AG10803 (cell line): ENCODE data around the gene GRM5.

Experiments
- DNase-seq: peaks from one replicate; pipeline ENCODE4 v3.0.0; 2010; ENCODE audit warnings: low read depth
- H3K4me3 ChIP-seq: 2 replicates; pipeline ENCODE4 v1.5.1; 2011; ENCODE audit warnings: mild to moderate bottlenecking, low read length, control low read depth
- TF ChIP-seq, protein P1 (sequence below): conservative IDR thresholded peaks from 2 replicates; pipeline ENCODE4 v1.5.1; 2011; ENCODE audit warnings: mild to moderate bottlenecking, low read length, control low read depth, inconsistent platforms

The GRM5 gene

DNA sequence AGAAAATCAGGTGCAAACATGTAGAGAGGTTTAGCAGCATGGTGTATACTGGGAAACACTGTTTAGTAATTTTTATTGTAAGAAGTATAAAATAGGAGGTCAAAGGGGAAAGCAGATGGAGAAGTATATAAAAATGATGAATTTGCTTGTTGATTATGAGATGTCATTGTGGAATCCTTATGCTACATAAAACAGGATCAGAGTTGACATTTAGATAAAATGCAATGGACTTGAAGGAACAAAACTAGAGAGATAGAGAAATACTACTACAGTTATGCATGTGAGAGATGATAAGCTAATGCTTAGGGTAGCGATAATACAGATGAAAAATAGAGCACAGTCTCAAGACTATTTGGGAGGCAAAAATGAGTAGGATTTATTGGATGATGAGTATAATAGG lies 536.4 kb downstream of the GRM5 start:
- no peak overlapping the region for H3K4me3 ChIP-seq
- TF ChIP-seq, protein P1, sequence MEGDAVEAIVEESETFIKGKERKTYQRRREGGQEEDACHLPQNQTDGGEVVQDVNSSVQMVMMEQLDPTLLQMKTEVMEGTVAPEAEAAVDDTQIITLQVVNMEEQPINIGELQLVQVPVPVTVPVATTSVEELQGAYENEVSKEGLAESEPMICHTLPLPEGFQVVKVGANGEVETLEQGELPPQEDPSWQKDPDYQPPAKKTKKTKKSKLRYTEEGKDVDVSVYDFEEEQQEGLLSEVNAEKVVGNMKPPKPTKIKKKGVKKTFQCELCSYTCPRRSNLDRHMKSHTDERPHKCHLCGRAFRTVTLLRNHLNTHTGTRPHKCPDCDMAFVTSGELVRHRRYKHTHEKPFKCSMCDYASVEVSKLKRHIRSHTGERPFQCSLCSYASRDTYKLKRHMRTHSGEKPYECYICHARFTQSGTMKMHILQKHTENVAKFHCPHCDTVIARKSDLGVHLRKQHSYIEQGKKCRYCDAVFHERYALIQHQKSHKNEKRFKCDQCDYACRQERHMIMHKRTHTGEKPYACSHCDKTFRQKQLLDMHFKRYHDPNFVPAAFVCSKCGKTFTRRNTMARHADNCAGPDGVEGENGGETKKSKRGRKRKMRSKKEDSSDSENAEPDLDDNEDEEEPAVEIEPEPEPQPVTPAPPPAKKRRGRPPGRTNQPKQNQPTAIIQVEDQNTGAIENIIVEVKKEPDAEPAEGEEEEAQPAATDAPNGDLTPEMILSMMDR, result no peak
- no peak for DNase-seq

DNA sequence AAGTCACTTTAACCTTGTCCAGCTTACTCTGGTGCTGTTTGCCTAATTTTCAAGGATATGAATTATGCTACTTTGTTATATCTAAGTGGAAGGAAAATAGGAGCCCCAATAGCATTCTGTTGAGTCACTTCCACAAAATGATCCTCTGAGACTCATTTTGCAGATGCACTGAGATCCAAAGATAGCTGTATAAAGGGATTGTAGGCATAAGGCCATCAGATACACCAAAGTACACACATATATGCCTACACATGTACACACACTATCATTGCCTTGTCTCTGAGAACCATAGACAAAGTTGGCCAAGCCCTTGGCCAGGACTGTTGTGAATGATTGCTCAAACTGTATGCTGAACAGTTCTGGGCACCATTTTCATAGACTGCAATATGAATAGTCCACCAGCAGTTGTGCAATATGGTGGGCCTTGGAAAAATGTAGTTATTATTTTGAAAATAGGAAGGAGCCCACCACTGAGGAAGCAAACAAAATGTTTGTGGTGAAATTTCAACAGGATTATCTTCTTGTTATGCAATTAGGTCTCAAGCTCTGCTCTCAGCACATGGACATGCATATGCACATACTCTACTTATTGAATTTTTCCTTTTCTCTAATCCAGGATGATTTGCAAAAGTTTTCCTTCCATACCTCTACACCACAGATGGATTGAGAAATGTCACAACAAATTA lies 542.3 kb downstream of the GRM5 start:
- no peak overlapping the region for H3K4me3 ChIP-seq
- TF ChIP-seq, protein P1, result no peak
- DNase-seq, result peak; percentile 61

DNA sequence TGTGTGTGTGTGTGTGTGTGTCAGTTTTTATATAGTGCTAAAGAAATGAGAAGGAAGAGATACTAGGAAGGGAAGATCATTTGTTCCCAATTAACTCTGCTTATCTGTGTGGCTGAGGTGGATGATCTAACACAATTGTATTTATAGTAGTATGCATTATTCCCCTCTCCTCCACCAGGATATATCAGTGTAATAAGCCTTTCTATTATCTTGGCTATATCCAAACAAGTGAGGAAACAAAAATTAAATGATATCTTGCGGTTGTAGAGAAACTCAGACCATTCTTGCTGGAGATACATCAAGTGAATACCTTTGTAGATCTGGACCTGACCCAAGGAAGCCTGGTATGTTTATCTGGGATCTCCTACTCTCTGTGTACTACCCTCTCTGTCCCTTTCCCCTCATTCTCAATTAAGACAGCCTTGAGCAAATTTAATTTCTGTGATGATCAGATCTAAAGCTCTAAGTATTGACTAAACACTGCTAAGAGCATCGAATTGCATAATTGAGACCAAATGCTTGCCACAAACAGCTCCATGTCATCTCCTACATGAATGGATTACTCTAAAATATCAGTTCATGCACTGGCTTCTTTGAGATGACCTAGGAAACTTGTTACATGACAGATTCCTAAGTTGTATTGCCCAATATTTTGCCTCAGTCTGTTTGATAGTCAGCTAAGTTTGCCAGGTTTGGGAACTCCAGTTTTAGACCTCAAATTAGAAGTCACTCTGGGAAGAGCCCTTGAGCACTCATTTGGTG lies 543.0 kb downstream of the GRM5 start:
- peak; percentile 45 for DNase-seq
- TF ChIP-seq, protein P1, result no peak
- no peak overlapping the region for H3K4me3 ChIP-seq

DNA sequence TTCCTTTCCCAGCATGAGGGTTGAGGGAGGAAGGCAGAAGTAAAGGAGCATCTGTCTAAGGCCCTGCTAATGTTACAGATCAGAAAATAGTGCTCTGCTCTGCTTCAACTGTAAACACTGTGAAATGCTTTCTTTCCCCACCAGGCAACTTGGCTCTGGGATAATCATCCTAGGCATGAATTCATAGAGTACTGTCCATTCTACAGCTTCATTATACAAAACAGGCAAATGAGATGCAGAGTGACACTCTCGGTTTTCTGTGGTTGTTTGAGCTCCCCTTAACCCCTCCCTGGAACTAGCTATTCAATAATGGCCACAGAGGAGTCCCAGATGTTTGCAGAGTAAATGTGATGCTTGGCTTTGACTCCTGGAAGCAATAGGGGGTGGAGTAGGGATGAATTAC lies 544.0 kb downstream of the GRM5 start:
- no peak for DNase-seq
- no peak overlapping the region for H3K4me3 ChIP-seq
- TF ChIP-seq, protein P1, result no peak

DNA sequence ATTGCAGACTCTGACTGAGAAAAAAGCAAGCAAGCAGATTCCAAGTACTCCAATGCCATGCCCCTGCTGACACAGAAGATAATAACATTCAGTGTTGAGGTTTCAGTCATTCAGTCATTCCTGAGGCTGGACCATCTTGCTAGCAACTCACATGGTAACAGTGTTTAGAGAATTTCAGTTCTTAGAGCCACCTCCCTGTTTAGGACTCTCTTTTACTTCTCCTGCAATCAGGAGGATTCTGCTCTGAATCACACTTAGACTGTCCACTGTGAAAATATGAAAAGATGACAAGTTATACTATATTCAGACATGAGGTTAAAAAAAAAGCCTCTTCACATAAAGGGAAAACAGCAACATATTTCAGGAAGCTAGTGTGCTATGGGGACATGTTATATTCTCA lies 544.4 kb downstream of the GRM5 start:
- peak; percentile 23 for DNase-seq
- no peak overlapping the region for H3K4me3 ChIP-seq
- TF ChIP-seq, protein P1, result no peak

DNA sequence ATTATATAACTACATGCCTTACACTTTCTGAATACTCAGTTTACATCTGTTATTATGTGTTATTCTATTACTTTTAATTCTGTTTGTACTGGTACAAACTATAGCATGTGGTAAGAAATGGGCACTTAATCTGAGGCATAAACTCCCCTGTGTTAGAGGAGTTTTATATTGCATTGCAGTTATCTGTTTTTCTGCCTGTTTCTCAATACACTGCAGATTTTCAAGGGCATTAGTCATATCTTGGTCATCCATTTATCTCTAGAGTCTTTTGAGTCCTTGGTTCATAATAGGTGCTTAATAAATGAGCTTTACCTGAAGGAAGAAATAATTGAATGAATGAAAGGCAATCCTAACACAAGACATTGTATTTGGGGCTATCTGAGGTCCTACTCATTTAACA lies 545.4 kb downstream of the GRM5 start:
- TF ChIP-seq, protein P1, result no peak
- no peak for DNase-seq
- H3K4me3 ChIP-seq, result no peak overlapping the region

DNA sequence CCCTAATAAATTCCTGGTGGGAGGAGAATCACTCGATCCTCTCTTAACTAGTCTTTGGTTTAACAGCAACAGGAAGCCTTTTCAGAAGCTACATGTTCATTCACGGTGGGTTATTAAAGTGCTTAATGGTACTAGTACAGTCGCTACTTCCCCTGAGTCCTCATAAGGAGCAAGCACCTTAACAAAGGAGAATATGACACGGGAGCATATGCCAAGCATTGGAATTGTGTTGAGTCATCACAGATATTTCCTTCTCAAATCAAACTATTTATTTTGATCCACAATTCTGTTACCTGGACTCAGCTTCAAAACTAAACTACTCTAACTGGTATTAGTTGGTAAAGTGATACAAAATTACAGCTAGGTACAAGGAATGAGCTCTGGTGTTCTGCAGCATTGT lies 550.8 kb downstream of the GRM5 start:
- DNase-seq, result no peak
- TF ChIP-seq, protein P1, result no peak
- H3K4me3 ChIP-seq, result no peak overlapping the region
